ENCODE results near the gene GPR17. TPM values are rescaled to one million over a fixed set of nuclear protein-coding genes. Genes with fewer than 3 reads are reported as not detected.

The GPR17 gene
- total RNA-seq, 1 experiment from 2014 or later, result 0.64 TPM

GRCh38 chr2:127614731-127615130 is 31.2 kb upstream of the GPR17 start:
- DNase-seq (ENCODE audit: low spot score), result no peak

DNA sequence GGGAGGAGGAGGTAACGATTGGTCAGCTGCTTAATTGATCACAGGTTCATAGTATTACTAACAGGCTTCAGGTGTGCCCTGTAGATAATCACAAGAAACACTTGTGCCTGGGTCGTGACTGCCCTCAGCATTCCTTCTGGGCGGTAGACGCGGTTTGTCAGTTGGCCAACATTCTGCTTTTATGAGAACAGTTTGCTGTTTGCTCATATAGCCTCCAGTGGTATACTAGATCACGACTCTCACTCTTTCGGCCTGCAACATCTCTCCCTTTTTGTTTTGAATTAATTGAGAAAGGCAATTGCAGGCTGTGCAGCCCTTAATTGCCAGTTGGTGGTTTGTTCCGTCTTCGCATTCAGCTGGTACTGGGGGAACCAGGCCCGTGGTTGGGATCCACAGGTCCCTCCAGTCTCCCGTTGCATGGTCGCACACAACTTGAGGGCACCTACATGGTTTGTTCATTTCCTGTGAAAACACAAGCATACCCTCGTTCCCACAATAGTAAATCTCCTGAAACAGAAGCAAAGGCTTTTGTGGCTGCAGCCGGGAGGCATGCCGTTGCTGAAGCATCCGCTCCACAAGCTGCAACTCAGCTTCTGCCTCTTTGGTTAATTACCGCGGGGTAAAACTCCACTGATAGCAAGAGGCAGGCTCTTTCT is 30.3 kb upstream of the GPR17 start:
- no peak for DNase-seq (ENCODE audit: low spot score)

- no peak for DNase-seq (ENCODE audit: low spot score)
These were observed 27.3 kb upstream of the GPR17 start for GRCh38 chr2:127618551-127619202.

DNA sequence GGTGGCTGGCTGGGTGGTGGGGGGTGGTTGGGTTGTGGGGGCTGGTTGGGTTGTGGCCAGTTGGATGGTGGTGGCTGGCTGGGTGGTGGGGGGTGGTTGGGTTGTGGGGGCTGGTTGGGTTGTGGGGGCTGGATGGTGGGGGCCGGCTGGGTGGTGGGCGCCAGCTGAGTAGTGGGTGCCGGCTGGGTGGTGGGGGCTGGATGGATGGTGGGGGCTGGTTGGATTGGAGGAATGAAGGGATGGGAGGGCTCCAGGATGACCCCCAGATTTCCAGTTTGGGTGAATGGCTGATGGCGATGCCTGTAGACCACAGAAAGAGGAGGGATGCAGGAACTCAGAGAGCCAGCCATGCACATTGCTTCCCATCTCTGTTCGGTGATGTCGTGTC is 26.8 kb upstream of the GPR17 start:
- no peak for DNase-seq (ENCODE audit: low spot score)

GRCh38 chr2:127619877-127620705 is 25.9 kb upstream of the GPR17 start:
- DNase-seq (ENCODE audit: low spot score), result no peak

DNA sequence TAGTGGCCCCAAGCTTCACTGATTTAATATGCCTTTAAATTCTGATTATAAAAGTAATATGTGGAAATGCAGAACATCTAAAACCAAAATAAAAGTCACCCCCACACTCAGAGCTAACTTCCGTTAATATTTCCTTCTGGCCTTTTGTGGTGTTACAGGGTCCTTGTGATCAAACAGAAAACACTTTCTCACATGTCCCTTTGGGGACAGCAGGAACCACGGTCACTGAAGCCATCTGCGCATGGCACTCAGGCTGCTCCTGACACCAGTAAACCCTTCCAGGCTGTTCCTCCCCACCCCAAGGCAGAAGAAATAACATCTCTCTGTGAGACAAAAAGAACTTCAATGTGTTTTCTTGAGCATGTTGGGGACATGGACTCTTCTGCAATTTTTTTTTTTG is 25.1 kb upstream of the GPR17 start:
- DNase-seq (ENCODE audit: low spot score), result no peak

DNA sequence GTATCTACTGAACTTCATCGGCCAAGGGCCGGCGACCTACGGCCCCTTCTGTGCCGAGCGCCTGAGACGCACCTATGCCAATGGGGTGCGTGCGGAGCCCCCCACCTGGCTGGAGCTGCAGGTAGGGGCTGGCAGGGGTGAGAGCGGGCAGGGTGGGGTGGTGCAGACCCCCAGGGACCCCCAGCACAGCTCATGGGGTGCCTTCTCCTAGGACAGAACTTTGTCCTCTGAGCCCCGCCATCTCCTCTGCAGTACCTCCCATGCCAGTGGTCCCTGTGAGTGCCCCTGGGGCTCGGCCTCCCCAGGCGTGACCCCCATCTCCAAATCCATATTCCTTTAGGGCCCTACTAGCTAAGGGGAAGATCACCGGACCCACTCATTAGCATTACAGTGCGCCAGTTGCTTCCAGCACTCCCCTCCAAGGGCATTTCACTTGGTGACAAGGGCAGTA is 23.9 kb upstream of the GPR17 start:
- DNase-seq (ENCODE audit: low spot score), result no peak

DNA sequence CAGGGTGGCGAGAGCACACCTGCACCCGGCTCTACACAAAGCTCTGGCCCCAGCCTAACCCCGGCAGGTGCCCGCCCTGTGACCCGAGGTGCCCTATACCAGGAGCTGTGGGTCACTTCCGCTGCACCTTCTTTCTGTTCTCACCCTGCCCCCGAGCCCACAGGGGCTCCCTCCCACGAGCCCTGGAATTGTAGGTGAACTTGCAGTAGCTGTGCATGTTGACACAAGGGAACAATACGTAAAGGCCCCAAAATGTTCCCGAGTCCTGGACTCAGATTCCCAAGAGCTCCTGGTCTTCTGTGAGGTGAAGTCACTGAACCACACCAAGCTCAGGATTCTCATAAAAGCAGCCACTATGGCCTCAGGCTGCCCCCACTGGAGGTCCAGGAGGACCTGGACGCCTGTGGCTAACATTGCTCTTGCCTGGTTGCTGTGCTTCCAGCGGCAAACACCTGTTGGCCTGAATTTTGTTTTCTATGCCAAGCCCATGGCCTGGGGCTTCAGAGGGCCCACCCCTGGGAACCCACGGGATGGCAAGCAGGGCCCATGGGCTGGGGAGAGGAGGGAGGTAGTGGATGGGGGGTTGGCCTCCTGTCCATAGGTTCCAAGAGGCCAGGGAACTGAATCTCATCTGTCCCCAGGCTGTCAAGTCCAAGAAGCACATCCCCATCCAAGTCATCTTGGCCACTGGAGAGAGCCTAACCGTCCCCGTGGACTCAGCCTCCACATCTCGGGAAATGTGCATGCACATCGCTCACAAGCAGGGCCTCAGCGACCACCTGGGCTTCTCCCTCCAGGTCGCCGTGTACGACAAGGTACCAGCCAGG is 23.2 kb upstream of the GPR17 start:
- no peak for DNase-seq (ENCODE audit: low spot score)

GRCh38 chr2:127623388-127624319 is 22.3 kb upstream of the GPR17 start:
- no peak for DNase-seq (ENCODE audit: low spot score)

- no peak for DNase-seq (ENCODE audit: low spot score)
These were observed 21.6 kb upstream of the GPR17 start for GRCh38 chr2:127624320-127624755.

DNA sequence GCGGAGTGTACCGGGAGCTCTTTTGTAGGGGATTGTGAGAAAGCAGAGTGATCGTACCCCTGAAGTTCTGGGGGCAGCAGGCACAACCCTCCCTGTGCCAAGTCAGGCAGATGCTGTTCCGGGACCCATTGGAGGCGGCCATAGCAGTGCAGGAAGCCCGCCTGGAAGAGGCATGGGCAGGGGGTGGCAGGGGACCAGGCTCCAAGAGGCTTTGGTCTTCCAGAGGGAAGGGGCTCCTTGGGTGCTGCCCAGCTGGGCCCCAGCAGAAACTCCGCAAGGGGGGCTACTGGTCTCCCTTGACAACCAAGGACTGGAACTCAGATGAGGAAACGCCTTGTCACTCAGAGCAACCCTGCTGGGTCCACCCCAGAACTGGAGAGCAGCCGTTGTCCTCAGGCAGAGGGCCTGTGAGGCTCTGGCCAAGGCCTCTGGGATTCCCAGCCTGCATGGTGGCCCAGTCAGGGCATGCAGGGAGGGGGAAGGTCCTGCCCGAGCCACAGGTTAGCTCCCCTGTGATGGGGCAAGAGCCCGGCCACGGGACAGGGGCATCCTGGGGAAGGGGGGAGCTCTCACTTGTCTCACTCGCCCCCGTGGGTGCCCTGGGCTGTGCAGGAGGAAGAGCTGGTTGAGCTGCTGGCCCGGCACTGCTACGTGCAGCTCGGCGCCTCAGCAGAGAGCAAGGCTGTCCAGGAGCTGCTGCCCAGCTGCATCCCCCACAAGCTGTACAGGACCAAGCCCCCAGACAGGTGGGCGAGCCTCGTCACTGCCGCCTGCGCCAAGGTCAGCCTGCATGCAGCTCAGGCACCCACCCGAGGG is 21.0 kb upstream of the GPR17 start:
- no peak for DNase-seq (ENCODE audit: low spot score)

DNA sequence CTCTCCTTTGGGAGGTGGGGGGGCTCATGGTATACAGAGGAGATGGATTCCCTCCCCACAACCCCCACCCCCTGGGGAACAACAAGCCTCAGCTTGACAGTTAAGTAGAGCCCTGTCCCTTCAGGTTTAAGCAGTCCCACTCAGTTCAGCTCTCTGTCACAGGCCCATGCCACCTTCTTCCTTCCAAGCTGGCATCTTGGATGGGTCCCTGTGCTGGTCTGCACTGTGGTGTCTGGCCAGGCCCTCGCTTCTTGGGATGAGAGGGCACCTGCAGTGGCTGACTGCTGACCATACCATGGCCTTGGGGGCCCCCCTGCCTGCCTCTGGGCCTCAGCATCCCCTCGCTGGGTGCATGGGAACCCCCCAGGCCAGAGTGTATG is 20.4 kb upstream of the GPR17 start:
- DNase-seq (ENCODE audit: low spot score), result no peak

- DNase-seq (ENCODE audit: low spot score), result no peak
These were observed 19.8 kb upstream of the GPR17 start for GRCh38 chr2:127626175-127626574.

DNA sequence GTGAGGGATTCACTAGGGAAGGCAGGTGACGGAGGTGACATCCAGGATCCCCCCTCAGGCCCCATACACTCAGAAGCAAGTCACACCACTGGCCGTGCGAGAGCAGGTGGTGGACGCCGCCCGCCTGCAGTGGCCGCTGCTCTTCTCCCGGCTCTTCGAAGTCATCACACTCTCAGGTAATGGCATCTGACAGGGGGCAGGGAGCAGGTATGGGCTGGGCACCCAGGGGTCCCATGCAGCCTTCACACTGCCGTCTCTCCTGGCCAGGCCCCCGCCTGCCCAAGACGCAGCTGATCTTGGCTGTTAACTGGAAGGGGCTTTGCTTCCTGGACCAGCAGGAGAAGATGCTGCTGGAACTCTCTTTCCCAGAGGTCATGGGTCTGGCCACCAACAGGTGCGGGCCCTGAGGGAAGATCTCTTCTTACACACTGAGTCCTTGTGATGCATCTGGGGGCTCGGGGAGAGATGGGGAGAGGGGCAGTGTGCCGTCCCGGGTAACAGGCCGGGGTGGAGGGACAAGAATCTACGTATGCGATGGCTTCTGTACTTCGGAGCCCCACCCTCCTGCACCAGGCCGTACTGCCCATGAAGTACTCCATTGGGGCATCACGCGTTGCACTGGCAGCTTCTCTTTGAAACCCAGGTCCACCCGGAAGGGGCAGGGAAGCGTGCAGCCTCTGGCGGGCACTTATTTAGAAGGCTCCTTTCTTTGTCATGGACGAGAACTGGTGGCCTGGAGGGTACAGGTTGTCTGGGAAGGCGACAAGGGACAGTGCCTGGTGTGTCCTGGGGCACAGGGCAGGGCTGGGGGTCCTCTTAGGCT is 18.8 kb upstream of the GPR17 start:
- no peak for DNase-seq (ENCODE audit: low spot score)

DNA sequence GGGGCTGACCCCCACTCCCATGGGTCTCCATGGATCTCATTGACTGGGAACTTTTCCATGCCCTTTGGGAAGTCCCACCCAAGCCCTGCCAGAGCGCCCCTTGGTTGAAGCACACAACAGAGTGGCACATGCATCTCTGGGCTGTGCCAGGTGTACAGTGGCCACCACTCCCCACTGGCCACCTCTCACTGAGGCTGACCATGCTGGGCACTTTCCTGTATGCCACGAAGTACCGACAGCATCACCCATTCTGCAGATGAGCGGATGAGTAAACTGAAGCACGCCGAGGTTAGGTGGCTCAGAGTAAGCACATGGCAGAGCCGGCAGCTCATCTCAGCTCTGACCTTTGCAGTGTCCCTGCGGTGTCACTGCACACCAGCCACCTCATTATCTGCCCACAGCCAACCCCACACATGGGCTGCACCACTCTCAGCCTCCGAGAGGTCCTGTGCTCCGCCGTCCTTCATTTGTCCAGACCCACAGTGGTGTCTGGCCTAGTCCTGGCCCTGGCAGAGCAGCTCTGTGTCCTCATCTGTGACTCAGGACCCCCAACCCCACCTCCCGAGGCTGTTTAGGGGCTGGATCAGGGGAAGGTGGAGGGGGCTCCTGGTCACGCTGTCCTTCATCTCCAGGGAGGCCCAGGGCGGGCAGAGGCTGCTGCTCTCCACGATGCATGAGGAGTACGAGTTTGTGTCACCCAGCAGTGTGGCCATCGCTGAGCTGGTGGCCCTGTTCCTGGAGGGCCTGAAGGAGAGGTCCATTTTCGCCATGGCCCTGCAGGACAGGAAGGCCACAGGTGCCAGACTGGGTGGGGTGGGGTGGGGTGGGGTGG is 18.0 kb upstream of the GPR17 start:
- no peak for DNase-seq (ENCODE audit: low spot score)

DNA sequence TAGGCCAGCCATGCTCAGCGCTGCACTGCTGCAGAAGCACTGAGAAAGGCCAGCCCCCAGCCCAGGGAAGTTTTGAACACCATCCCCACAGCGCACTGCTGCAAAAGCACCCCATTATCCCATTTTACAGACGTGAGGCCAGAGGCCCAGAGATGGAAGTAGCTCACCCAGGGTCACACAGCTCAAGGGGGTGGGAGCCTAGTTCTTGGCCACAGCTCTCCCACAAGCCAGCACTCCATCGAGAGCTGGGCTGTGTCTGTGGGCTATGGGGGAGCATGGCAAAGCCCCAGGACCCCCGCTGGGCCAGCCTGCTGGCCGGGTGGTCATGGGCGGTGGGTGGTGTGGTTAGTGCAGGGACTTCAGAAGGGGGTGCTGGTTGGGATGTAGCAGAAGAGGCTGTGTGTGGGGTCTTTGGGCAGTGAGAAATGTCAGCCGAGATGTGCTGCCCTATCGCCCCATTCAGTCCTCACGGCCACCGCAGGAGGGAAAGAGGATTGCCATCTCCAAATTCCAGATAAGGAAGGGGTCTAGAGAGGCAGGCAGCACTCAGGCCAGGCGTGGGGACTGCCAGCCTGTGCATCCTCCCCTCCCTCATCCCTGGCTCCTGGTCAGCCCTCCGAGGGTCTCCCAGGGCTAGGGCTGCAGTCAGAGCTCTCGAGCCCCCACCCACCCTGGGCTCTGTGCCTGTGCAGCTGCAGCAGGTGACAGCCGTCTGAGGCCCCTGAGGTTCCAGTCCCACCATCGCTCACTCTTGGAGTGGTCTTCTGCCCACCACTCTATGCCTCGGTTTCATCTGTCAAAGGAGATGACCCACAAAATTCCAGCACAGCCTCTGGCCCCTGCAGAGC is 17.0 kb upstream of the GPR17 start:
- no peak for DNase-seq (ENCODE audit: low spot score)

DNA sequence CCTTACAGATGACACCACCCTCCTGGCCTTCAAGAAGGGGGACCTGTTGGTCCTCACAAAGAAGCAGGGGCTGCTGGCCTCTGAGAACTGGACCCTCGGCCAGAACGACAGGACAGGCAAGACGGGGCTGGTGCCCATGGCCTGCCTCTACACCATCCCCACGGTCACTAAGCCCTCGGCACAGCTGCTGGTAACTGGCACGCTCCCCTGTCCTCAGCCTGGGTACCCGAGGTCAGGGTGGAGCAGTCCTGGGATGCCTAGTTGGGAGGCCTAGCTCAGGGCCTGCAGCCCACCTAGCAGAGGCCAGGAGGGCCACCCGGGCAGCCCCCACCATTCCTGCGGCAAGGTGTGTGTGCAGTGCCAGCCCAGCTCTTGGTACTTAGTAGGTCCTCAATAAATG is 16.3 kb upstream of the GPR17 start:
- DNase-seq (ENCODE audit: low spot score), result no peak

Data from HT-29 (cell line).